ENCODE measurements around the gene OR10G8.
A peak's percentile ranks its signal among the peaks of the same experiment; 100 is the strongest.
"Not testable (repeated sequence)": the region's sequence is repeated elsewhere in the genome, so short reads cannot be mapped to it uniquely, and the experiment has no call there.

OR10G8 gene, protein sequence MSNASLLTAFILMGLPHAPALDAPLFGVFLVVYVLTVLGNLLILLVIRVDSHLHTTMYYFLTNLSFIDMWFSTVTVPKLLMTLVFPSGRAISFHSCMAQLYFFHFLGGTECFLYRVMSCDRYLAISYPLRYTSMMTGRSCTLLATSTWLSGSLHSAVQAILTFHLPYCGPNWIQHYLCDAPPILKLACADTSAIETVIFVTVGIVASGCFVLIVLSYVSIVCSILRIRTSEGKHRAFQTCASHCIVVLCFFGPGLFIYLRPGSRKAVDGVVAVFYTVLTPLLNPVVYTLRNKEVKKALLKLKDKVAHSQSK

DNA sequence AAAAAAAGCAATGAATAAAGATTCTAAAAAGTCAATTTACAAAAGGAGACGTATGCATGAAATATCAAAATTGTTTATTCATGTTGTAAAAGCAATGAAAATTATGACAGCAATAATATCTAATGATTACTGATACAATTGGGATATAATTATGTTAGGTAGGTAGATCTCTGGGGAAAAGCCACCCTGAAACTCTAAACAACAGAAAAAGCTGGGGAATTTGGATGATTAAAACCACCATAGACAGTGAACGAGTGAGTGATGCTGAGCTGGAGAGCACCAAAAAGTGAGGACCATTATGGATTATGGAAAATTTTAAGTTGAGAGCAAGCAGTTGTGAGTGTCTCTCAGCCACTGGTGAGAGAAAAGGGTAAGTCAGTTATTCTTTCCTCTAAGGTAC, at the start of gene OR10G8:
TSS of gene OR10G8 (plus strand) at position 301 of the 400 bp plus-strand sequence. CDS start 2,825 bp downstream, outside the sequence.
- no peak for FAIRE-seq

DNA sequence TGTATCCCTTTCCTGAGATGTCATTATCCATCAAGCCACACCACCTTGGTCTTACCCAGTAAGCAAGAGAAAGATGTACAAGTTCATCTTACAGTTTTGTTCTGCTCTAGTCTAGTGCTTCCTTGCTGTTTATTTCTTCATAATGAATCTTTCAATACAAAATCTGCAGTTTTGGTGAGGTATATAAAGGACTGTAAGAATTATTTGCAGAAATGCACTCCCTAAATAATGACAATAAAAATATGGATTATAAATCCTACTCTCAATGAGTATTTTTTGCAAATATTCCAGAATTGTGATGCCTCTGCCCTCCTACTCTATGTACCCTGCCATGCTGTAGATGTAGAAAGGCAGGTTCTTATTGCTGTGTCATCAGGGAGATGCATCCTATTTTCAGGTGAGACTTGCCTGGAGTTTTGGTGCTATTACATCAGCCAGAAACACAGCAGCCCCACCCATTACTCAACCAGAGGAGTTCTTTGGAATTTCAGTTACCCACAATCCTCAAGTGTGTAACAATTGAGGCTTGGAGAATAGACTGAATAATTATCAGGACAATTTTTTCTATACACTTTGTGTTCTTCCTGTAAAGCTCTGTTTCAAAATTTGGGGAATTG, 48.8 kb upstream of the OR10G8 start, which contains the start of gene OR10S1:
TSS of gene OR10S1 (minus strand) at position 51 of the 617 bp plus-strand sequence. CDS start 117 bp downstream, outside the sequence.
- FAIRE-seq = no peak

DNA sequence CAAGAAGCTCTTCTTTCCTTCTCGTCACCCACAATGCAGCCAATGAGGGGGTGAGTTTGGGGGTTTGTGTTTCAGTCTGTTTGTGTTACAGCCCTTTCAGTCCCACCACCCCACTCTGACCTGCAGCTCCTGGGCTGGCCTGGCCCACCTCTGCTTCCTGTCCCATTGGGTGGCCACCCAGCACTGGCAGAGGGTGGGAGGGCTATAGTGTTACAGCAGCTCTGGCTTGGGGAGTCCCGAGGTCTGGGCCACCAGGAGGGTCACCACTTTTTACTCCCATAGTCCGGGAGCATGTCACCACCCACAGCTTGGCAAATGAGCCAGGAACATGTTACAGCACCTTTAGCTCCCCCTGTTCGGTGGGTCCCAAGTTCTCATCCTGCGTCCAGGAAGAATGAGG, 47.3 kb upstream of the OR10G8 start:
- FAIRE-seq = no peak

DNA sequence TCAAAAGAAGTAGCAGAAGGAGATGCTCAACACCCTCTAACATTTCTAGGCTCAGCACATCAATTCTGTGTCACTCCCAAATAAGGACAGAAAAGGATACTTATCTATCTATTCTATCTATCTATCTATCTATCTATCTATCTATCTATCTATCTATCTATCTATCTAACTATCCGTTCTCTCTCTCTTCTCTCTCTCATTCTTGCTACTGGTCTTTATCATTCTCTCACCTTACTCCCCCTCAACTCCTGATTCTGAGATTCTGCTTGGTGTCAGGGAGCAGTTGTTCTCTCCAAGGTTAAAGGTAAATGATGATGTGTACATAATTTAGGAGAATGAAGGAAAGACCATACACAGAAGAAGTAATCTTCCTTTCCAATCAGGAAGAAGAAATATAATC, 31.5 kb upstream of the OR10G8 start, which contains the start of gene OR10G6:
TSS of gene OR10G6 (minus strand) at position 43 of the 400 bp plus-strand sequence. CDS start at position 43, 0 bp downstream.
- no peak for FAIRE-seq

DNA sequence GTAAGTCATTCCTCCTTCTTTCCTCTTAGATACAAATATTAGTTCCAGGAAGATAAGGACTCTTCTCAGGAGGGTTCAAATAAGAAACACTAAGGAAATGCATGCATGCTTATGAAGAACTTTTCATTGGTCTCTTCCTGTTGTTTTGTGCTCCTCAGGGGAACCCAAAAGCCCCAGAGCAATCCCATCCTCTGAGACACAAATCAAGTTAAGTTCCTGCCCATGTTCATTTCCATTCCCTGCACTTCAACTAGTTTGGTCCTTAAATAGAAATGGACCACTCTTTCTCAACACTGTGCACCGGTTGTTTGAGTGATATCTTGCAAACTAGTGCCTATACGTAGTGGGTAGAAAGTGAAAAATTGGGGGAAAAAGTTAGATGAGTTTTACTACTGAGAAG, 13.9 kb upstream of the OR10G8 start, which contains the start of gene OR10G4:
TSS of gene OR10G4 (plus strand) at position 301 of the 400 bp plus-strand sequence. CDS start 2,578 bp downstream, outside the sequence.
- no peak for FAIRE-seq

DNA sequence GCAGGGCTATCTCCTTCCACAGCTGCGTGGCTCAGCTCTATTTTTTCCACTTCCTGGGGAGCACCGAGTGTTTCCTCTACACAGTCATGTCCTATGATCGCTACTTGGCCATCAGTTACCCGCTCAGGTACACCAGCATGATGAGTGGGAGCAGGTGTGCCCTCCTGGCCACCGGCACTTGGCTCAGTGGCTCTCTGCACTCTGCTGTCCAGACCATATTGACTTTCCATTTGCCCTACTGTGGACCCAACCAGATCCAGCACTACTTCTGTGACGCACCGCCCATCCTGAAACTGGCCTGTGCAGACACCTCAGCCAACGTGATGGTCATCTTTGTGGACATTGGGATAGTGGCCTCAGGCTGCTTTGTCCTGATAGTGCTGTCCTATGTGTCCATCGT, 10.8 kb upstream of the OR10G8 start:
- FAIRE-seq = not testable (repeated sequence)

DNA sequence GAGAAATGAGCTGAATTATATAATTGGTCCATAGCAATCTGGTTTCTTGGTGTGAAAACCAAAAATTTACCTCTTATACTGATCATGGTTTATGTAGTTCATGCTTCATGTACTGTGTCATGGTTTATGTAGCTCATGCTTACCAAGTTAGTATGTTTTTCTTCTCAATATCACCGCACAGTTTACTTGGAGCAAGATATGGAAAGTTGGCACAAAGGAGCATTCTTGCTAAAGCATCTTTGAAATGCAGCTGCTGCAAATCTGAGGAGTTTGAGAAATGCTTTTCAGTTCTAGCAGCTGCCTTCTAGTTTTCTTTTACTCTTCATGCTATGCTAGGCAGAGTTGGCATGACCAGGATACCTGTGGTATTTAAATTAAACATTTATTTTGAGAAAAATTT, 10.1 kb downstream of the OR10G8 start:
- no peak for FAIRE-seq

DNA sequence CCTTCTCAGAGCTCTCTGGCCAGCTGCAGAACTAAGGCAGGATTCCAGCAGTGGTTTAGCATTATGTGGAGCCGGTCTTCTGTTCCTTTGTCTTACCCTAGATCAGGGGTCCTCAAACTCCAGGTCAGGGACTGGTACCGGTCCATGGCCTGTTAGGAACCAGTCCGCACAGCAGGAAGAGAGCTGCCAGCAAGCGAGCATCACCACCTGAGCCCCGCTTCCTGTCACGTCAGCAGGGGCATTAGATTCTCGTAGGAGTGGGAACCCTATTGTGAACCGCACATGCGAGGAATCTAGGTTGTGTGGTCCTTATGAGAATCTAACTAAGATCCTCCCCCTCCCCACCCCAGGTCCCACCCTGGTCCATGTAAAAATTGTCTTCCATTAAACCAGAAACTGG, 13.0 kb downstream of the OR10G8 start:
- no peak for FAIRE-seq

DNA sequence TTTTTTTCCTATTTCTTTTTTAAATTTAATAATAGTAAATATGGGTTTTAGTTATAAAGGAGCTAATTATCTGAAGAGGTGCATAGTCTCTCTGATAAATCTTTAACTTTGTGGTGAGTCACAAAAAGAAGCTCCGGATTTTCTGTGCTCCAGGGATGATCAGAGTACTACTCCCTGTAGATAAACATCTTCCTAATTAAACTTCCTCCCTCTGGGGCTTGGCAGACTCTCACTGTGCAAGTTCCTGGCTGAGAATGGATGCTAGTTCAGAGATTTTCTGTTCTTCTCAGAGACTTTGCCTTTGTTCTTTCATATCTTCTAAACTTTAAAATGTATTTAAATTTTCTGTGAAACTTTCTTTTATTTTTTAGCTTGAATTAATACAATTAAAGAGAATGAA, 14.7 kb downstream of the OR10G8 start, which contains the start of gene OR10G7:
TSS of gene OR10G7 (minus strand) at position 72 of the 400 bp plus-strand sequence. CDS start 2,324 bp downstream, outside the sequence.
- no peak for FAIRE-seq

DNA sequence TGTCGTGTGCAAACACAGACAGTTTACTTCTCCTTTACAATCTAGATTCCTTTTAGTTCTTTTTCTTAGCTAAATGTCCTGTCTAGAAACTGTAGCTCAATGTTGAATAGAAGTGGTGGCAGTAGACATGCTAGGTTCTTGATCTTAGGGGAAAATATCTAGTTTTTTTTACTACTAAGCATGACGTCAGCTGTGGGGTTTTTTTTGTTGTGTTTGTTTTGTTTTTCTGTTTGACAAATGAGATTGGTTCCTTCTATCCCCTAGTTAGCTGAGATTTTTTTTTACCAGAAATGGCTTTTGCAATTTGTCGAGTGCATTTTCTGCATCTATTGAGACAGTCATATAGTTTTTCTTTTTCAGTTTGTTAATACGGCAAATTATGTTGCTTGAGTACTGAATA, 16.8 kb downstream of the OR10G8 start:
- FAIRE-seq = no peak

DNA sequence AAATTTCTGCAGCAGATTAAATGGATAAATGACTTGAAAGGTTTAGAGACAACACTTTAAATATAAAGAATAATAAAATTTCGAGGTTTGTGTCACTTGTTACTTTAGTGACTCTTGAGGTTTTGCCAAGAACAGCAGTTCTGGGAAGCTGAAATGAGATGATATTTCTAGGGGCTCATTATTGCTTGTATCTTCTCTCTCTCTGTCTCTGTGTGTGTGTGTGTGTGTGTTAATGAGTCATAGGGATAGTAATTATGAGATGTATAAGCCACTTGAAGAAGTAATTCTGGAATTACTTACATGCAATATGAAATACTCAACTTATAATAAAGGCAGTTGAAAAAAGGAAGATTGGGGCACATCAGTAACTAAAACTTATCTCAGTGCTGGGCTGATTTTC, 24.1 kb downstream of the OR10G8 start:
- FAIRE-seq = no peak

DNA sequence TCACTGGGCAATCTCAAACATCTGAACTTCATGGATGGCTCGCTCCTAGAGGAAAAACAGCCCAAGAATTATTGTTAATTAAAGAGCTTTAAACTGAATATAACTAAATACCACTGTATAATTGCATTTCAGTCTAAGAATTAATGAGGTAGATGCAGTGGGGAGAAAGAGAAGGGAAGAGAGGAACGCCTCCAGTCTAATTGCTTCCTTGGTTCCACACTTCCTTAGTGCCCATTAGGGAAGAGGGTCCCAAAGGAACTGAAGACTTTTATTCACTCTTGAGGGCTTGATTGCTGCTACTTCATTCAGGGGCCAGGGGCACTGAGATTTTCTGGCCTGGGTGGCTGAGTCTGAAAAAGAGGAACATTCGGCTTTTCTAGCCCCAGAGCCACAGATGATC, 26.4 kb downstream of the OR10G8 start:
- no peak for FAIRE-seq

DNA sequence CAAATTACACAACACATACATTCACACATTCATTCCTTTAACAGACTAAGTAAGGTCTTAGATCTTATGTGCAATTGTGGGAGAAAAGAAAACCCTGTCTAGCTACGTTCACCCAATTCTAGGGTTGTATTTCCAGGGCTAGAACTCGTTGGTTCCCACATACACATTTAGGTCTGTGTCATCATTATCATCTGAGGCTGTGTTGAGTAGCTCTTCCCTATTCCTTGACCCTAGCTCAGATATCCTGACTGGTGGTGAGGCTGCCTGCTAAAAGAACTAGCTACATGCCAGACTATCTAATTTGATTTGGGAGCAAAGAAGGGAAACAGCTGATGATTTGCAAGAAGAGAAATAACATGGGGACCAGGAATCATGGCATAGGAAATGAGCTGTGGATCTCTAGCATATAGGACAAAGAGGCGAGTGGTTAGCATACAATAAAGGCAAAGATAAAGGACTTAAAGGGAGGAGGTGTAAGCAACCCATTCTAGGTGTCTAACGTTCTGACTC, 42.1 kb downstream of the OR10G8 start:
- no peak for FAIRE-seq

DNA sequence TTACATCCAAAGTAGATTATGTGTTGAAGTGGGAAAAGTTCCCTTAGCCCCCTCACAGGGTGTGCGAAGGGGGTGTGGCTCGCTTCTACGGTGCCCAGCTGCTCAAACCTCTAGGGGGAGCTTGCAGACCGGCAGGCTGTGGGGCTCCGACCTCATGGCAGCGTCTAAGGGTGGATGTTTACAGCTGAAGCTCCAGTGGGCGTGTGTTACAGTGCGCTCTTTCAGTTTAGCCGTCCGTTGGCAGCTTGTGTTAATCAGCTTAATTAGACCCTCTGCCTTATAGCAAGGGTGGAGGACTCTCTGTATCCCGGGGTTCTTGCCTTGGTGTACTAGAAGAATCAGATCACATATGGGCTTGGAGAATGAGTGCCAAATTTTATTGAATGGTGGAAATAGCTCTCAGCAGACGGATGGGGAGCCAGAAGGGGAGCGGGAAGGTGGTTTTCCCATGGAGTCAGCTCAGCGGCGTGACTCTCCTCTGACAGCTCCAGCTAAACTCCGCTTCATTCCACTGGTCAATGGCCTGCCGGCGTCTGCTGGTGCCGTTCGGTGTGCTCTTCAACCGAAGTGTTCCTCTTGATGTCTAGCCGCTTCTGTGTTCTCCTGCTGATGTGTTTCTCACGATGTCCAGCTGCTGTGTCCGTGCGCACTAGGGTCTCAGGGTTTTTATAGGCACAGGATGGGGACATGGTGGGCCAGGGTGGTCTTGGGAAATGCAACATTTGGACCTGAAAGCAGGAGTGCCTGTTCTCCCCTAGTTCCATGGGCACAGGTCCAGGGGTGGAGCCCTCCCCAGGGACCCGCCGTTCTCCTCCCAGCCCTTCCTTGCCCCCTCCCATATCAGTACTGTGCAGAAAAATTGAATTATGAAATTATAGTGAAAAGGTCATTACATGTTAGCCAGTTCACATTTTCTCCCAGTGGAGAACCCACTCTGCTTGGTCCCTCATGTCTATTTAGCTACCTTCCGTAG, 43.1 kb downstream of the OR10G8 start:
- peak; percentile 15 for FAIRE-seq

DNA sequence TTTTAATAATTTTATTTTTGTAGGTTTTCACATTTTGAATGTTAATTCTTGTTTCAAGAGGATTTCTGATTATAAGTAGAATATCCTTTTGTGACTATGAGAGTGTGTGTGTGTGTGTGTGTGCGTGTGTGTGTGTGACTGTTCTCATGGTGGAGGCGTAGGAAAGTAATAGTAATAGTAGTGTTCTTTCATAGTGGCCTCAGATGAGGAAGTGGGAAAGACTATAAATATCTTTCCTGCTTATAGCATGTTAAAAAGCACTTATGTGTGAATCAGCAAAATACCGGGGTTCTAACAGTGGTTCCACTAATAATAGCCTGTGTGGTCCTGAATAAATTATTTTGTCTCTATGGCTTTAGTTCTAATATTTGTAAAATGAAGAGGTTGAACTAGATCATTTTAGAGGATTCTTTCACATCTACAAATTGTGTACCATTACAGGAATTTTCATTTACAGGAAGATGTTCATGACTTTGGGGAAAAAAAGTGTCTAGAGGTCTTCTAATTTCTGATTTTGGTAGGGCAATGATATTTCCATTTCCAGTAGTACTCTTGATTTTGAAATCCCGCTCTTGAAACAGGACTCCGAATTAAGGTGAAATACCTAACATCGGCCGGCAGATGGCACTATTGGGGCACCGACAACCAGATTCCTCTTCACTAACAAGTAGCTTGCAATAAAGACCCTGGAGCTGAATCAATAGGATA, 44.5 kb downstream of the OR10G8 start:
- peak; percentile 86 for FAIRE-seq

DNA sequence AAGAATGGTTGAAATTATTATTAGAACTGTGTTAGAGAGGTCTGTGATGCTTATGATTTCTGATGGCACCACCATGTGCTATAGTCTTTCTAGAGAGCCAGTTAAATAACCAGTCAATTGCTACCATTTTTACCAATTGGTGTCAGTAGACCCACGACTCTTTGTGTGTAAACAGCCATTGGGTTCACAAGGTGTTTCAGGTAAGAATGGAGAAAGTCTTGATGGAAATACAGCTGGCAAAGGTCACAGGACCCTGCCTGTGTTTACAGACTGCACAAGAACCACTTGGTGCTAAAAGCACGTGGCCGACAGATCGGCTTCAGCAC, 45.0 kb downstream of the OR10G8 start:
- FAIRE-seq = no peak

DNA sequence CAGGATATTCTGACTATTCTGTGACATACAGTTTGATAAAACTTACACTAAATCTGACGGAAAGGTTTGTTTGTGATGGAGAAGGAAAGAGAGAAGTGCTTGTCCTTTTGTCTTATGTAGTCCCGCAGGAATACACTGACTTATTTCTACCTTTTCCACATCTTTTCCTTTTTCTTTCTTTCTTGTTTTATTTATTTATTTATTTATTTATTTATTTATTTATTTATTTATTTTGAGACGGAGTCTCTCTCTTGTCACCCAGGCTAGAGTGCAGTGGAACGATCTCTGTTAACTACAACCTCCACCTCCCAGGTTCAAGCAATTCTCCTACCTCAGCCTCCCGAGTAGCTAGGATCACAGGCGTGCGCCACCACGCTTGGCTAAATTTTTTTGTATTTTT, 45.5 kb downstream of the OR10G8 start:
- FAIRE-seq = no peak

DNA sequence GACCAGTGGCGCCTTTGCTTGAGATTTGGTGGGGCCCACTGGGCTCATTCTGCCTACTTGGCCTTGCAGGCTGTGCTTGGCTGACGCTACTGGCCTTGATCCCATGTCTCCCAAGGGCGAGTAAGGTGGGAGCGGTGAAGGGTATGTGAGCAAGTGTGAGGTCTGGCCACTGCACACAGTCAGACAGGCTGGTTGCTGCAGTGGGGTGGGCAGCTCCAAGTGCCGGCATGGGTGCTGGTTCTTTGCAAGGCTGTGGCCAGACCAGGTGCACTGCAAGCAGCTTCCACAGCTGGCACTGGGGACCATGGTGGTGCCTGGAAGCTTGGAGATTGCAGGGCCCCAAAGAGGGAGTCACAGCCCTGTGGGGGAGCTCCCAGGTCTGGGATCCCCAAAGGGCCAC, 48.0 kb downstream of the OR10G8 start:
- no peak for FAIRE-seq

DNA sequence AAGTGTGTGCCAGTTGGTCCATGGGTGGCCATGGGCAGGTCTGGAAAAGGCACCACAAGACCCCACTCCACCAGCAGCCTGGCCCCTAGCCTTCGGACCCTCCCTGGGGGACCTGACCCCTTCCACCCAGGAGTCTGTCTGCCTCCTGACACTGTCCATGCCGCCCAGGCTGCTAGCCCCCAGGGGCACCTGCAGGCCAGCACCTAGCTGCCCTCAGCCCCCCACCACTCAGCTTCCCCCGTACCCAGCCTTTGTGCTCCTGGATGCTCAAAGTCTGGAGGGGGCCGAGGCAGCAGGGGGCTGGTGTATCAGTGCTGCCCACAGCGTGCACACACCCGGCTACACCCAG, 48.9 kb downstream of the OR10G8 start:
- no peak for FAIRE-seq

DNA sequence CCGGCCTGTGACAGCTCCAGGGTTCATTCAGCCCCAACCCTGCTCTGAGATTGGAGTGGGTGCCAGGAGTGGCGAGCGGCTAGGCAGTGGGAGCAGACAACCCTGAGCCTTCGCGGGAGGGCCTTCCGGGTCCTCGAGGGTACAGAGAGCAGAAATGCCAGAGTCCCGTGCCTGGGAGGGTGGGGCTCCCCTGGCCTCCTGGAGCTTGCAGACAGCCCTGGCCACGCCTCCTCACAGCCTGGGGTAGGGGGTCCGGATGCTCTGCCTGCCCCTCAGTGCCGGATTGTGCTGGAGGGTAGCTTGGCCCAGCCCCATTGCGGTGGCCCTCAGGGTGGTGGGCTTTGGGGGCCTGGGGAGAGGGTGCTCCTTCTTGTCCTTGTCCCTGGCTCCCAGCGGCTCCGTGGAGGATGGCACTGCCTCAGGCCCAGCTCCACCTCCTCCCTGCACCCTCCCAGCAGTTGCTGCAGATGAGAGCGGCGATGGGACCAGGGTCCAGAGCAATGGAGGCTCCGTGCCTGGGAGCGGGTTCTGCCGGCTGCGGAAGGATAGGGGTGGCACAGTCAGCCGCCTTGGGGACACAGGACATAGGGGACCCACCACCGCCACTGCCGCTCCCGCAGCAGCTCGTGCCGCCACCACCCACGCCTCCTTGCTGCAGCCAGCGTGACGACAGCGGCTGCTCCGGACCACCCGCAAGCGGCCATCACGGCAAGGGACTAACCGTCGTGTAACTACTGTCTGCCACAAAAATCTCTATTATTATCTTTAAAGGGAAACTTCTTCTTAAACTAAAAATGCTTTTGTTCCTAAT, 49.4 kb downstream of the OR10G8 start:
- FAIRE-seq = no peak

DNA sequence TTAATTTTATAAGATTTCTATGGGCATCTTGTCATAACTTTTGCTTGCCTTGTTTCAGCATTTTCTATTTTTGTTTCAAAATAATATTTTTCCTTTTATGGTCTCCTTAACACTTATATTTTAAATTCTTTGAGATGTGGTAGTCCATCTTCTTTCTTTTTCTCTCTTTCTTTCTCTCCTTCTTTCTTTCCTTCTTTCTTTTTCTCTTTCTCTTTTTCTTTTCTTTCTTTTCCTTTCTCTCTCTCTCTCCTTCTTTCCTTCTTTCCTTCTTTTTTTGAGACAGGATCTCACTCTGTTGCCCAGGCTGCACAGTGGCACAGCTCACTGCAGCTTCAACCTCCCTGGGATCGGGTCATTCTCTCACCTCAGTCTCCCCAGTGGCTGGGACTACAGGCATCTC, 50.7 kb downstream of the OR10G8 start:
- no peak for FAIRE-seq

Data from G401.6 (cell line).